ENCODE data around the gene SLC43A3.
"Not testable (repeated sequence)": the region's sequence is repeated elsewhere in the genome, so short reads cannot be mapped to it uniquely, and the experiment has no call there.

SLC43A3 gene

GRCh38 chr11:57380975-57381374 lies 45.9 kb downstream of the SLC43A3 start, which contains the start of gene PRG3:
TSS of gene PRG3 (minus strand) at chr11:57381150. CDS start at chr11:57380708, 442 bp downstream.
- no peak for DNase-seq (ENCODE audit: low read depth in 3 of 3)

GRCh38 chr11:57379732-57380131 lies 47.2 kb downstream of the SLC43A3 start:
- DNase-seq (ENCODE audit: low read depth in 3 of 3): no peak

GRCh38 chr11:57378186-57378585 lies 48.7 kb downstream of the SLC43A3 start:
- DNase-seq (ENCODE audit: low read depth in 3 of 3): no peak

- no peak for DNase-seq (ENCODE audit: low read depth in 3 of 3)
These were observed 49.8 kb downstream of the SLC43A3 start for GRCh38 chr11:57377107-57377506.

GRCh38 chr11:57376095-57377090 lies 50.5 kb downstream of the SLC43A3 start:
- no peak for DNase-seq (ENCODE audit: low read depth in 3 of 3)

GRCh38 chr11:57375490-57375889 lies 51.4 kb downstream of the SLC43A3 start:
- DNase-seq (ENCODE audit: low read depth in 3 of 3): no peak

GRCh38 chr11:57374966-57375365 lies 52.0 kb downstream of the SLC43A3 start:
- no peak for DNase-seq (ENCODE audit: low read depth in 3 of 3)

- no peak for DNase-seq (ENCODE audit: low read depth in 3 of 3)
These were observed 53.8 kb downstream of the SLC43A3 start for GRCh38 chr11:57373146-57373545.

GRCh38 chr11:57370941-57371340 lies 56.0 kb downstream of the SLC43A3 start:
- no peak for DNase-seq (ENCODE audit: low read depth in 3 of 3)

- DNase-seq (ENCODE audit: low read depth in 3 of 3): no peak
These were observed 56.7 kb downstream of the SLC43A3 start for GRCh38 chr11:57370251-57370650.

GRCh38 chr11:57368845-57369232 lies 58.1 kb downstream of the SLC43A3 start:
- no peak for DNase-seq (ENCODE audit: low read depth in 3 of 3)

- DNase-seq (ENCODE audit: low read depth in 3 of 3): no peak
These were observed 58.6 kb downstream of the SLC43A3 start for GRCh38 chr11:57368106-57368844.

- no peak for DNase-seq (ENCODE audit: low read depth in 3 of 3)
These were observed 61.9 kb downstream of the SLC43A3 start for GRCh38 chr11:57364851-57365660.

- no peak for DNase-seq (ENCODE audit: low read depth in 3 of 3)
These were observed 63.5 kb downstream of the SLC43A3 start for GRCh38 chr11:57363131-57364080.

- DNase-seq (ENCODE audit: low read depth in 3 of 3): no peak
These were observed 65.0 kb downstream of the SLC43A3 start for GRCh38 chr11:57361926-57362325.

GRCh38 chr11:57361420-57361819 lies 65.5 kb downstream of the SLC43A3 start:
- not testable (repeated sequence) for DNase-seq (ENCODE audit: low read depth in 3 of 3)

GRCh38 chr11:57360991-57361390 lies 65.9 kb downstream of the SLC43A3 start:
- DNase-seq (ENCODE audit: low read depth in 3 of 3): no peak

- DNase-seq (ENCODE audit: low read depth in 3 of 3): no peak
These were observed 66.8 kb downstream of the SLC43A3 start for GRCh38 chr11:57359896-57360690.

GRCh38 chr11:57359396-57359795 lies 67.5 kb downstream of the SLC43A3 start:
- no peak for DNase-seq (ENCODE audit: low read depth in 3 of 3)

GRCh38 chr11:57358991-57359390 lies 67.9 kb downstream of the SLC43A3 start:
- DNase-seq (ENCODE audit: low read depth in 3 of 3): no peak
